Stimulated activated CD8-positive, alpha-beta memory T cell treated with anti-CD3 and anti-CD28 coated beads, Interleukin-12 subunit alpha, Interleukin-12 subunit beta, amount 100 ng/mL, for 24 hours (primary cell): ENCODE results near the gene OR4D9.

Experiments
- DNase-seq: peaks from one replicate; pipeline ENCODE4 v3.0.0-alpha.2; 2020; ENCODE audit errors: extremely low read depth

Gene OR4D9

GRCh38 chr11:59550842-59551658, 39.7 kb downstream of the OR4D9 start:
- peak; percentile 56 for DNase-seq

- no peak for DNase-seq
These were observed 40.6 kb downstream of the OR4D9 start for GRCh38 chr11:59551659-59552521.

DNA sequence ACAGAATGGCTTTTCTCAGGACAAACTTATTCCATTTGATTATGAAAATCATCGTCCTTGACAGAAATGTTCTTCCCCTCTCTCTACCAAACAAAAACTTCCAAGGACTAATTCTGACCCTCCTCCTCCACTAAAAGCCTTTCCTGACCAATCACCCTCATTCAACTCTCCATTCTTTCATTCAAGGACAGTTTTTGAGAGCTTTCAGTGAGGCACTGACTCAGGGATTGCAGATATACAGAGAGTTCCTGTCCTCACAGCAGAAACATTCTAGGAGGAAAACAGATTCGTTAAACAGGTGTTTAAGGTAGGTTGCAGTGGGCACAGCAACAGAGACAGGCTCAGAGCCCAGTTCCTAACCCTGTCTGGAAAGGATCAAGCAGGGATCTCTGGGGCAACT, 41.5 kb downstream of the OR4D9 start:
- DNase-seq: no peak

DNA sequence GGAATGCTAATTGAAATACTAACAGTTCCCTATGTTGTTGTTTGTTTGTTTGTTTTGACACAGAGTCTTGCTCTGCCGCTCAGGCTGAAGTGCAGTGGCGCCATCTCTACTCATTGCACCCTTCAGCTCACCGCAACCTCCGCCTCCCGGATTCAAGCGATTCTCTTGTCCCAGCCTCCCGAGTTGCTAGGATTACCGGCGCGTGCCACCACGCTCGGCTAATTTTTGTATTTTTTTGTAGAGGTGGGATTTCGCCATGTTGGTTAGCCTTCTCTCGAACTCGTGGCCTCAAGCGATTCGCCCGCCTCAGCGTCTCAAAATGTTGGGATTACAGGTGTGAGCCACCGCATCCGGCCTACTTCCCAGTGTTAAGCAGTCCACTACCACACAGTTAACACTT, 42.0 kb downstream of the OR4D9 start:
- no peak for DNase-seq

GRCh38 chr11:59555601-59556114, 44.3 kb downstream of the OR4D9 start:
- no peak for DNase-seq

DNA sequence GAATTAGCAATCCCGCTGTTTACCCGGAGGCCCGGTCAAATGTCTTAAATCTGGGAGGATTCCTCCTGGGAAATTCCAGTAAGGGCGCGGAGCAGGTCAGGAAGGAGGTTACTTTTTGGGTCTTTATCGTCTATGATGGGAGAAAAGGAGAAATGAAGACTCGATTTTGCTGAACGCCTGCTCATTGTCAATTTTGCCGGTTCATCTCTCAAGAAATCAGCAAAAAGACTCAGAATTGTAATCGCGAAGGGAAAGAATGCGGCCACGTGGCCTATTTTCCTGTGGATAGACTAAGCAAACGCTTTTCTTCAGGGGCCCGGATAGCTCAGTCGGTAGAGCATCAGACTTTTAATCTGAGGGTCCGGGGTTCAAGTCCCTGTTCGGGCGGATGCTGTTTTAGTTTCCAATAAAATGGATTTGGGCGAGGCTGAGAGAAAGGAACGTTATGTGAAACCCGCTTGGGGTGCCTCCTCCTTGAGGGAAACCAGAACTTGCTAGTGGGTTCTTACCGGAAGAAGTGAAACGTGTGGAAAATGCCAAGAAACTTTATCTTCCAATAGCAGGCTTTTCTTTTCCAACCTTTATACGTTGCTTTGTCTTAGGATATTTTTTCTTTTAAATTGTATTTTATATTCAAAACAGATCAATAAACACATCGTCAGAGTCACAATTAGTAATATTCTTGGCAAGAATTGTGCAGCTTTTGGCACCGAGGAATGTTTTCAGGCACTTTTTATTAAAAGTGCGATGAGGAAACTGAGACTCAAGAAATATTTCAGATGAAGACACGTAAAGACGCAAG, 45.0 kb downstream of the OR4D9 start:
- DNase-seq: peak; percentile 40

- no peak for DNase-seq
These were observed 45.6 kb downstream of the OR4D9 start for GRCh38 chr11:59556917-59557348.

DNA sequence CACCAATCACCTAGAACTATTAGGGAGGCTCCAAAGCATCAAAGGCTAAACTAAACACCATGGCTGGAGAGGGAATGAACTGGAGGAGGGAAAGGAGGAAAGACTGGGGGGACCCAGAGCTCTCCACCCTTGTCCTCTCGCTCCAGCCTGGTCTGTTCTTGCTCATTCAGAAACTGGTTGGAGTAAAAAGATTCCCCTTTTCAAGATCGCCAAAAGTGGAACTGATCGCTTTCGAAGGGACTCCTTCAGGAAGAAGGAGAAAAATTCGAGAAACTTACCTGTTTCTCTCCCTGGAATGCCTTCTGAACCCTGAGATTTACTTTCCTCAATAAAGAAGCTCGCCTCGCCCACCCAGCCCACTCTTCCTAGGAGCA, 46.9 kb downstream of the OR4D9 start:
- DNase-seq: no peak

- no peak for DNase-seq
These were observed 48.5 kb downstream of the OR4D9 start for GRCh38 chr11:59559886-59560285.

DNA sequence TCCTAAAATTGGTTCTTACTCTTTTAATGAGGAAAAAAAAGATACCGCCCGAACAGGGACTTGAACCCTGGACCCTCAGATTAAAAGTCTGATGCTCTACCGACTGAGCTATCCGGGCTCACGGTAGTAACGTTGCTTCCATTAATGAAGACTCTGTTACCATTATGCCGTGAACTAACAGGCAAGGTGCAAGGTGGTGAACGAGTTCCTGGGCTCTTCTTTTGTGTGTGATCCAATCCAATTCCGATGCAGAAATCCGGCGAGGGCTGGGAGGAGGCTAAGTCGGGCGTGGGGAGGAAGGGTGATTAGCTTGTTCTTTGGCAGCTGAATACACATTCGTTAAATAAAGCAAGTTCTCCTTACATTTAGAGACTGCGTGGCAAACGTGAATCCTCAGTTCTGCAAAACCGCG, 49.0 kb downstream of the OR4D9 start:
- no peak for DNase-seq

DNA sequence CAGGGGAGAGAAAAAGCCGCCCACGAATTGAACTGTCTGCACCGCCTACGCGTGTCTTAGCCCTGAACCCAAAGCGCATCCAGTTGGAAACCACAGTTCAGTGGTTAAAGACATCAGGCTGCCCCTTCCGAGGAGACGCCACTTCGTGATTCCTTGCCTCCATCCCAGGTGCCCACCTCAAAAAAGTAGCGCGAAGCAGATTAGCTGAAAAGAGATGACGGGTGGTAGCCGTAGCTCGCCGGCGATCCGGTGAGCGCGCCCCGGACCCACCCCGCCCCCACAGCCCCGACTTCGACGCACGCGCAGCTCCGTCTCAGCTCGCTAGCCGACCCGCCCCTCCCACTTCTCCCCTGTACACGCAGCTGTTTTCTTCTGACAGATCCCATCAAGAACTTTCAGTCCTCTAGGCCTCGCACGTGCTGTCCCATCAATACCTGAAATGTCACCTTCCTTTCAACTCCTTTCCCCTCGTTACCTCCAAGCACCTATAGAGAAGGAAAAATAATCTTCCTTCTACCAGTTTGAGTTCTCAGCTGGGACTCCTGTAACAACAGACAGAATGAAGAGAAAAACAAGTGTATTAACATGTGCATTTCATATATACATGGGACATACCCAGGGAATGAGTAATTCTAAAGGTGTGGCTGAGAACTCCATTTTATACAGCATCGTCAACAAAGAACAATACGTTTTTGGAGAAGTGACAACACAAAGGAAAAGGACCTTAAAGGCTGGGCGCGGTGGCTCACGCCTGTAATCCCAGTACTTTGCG, 49.5 kb downstream of the OR4D9 start:
- DNase-seq: peak; percentile 66

DNA sequence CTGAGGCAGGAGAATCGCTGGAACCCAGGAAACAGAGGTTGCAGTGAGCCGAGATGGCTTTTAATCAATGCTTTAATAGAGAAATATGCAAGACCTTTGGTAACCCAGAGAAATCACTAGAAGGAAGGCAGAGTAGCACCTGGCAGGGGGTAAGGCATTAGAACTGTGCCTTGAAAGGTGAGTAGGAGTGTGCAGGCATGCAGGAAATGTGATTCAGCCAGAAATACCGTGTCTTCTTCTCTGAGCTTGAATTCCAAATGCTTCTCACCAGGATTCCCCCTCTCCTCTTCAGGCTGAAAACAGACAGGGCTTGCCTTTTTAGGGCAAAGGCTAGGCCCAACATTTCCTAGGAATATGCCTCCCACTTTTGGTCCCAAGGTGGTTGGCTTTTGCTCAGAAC, 51.0 kb downstream of the OR4D9 start:
- DNase-seq: no peak
